T-helper 17 cell (primary cell): ENCODE results near the gene WNT5A. TPM values are rescaled to one million over a fixed set of nuclear protein-coding genes. Genes with fewer than 3 reads are reported as not detected.

Source experiments
- ATAC-seq: fragments of 150-1000 bp; cut with Tn5 transposase; 2 replicates; pipeline ENCODE4 v1.10.0; 2021; ENCODE audit warnings: mild to moderate bottlenecking, moderate library complexity
- DNase-seq, 3 donors: peaks; one replicate each; pipeline versions ENCODE4 v3.0.0 to v3.0.0-alpha.2; 2020 to 2021
- H3K9me3 ChIP-seq: one replicate; pipeline ENCODE4 v1.7.0; 2013; ENCODE audit warnings: low read length, mild to moderate bottlenecking; ENCODE audit not compliant: control insufficient read depth, poor library complexity, severe bottlenecking
- H3K27ac Mint-ChIP-seq: one replicate; pipeline ENCODE4 v1.8.0; 2022; ENCODE audit warnings: mild to moderate bottlenecking, moderate library complexity, mixed read lengths
- H3K27me3 Mint-ChIP-seq: one replicate; pipeline ENCODE4 v1.8.0; 2022; ENCODE audit warnings: mixed read lengths
- H3K36me3 Mint-ChIP-seq: one replicate; pipeline ENCODE4 v1.8.0; 2022; ENCODE audit warnings: low read depth, mixed read lengths
- H3K4me1 Mint-ChIP-seq: one replicate; pipeline ENCODE4 v1.8.0; 2022; ENCODE audit warnings: mild to moderate bottlenecking, mixed read lengths
- H3K4me3 Mint-ChIP-seq: one replicate; pipeline ENCODE4 v1.8.0; 2022; ENCODE audit warnings: mild to moderate bottlenecking, moderate library complexity, mixed read lengths
- total RNA-seq, 4 donors: library from RNA in 2 of 4; stranded (reverse) in 2 of 4; gene quantifications; one replicate each; pipeline ENCODE4 v1.2.3 and lab custom pipeline; 2022 to 2026

The WNT5A gene
- total RNA-seq, 2 donors from 2014 or later = not detected

- Mint-ChIP-seq H3K27me3 (peaks cover 73% of the 10 kb centered on the region), H3K27ac (no peak overlapping the region), H3K36me3 (peaks cover 4% of the 10 kb centered on the region), H3K4me3 (no peak overlapping the region), H3K4me1 (peaks cover 9% of the 10 kb centered on the region)
- no peaks in the 10 kb centered on the region for H3K9me3 ChIP-seq
- no peak for ATAC-seq
- DNase-seq = no peak
Observed at GRCh38 chr3:55482496-55483195, 4.5 kb downstream of the WNT5A start.

- ATAC-seq = no peak
- H3K27ac Mint-ChIP-seq = no peak overlapping the region
- no peaks in the 10 kb centered on the region for H3K9me3 ChIP-seq
Observed at GRCh38 chr3:55481744-55482495, 5.2 kb downstream of the WNT5A start.

GRCh38 chr3:55480911-55481743, 6.0 kb downstream of the WNT5A start:
- Mint-ChIP-seq H3K4me3 (no peak overlapping the region), H3K36me3 (peaks cover 4% of the 10 kb centered on the region)
- no peak for ATAC-seq

More at GRCh38 chr3:55481744-55482495, 5.2 kb downstream of the WNT5A start:
- Mint-ChIP-seq H3K4me3 (no peak overlapping the region), H3K36me3 (peaks cover 4% of the 10 kb centered on the region), H3K4me1 (peaks cover 8% of the 10 kb centered on the region), H3K27me3 (peaks cover 78% of the 10 kb centered on the region)
- no peak for DNase-seq

GRCh38 chr3:55477306-55478303, 9.5 kb downstream of the WNT5A start:
- DNase-seq (no peak), ATAC-seq (no peak)
- Mint-ChIP-seq H3K27ac (no peak overlapping the region), H3K4me3 (no peak overlapping the region), H3K4me1 (no peaks in the 10 kb centered on the region), H3K27me3 (peaks cover 58% of the 10 kb centered on the region), H3K36me3 (no peaks in the 10 kb centered on the region)
- no peaks in the 10 kb centered on the region for H3K9me3 ChIP-seq

More at GRCh38 chr3:55480911-55481743, 6.0 kb downstream of the WNT5A start:
- H3K9me3 ChIP-seq = no peaks in the 10 kb centered on the region
- peaks cover 5% of the 10 kb centered on the region for H3K4me1 Mint-ChIP-seq
- H3K27me3 Mint-ChIP-seq = peaks cover 74% of the 10 kb centered on the region
- DNase-seq = no peak
- H3K27ac Mint-ChIP-seq = no peak overlapping the region

GRCh38 chr3:55476515-55476914, 10.6 kb downstream of the WNT5A start:
- DNase-seq (no peak), ATAC-seq (no peak)
- H3K27me3 Mint-ChIP-seq = peaks cover 53% of the 10 kb centered on the region
- H3K27ac Mint-ChIP-seq = no peak overlapping the region
- H3K4me3 Mint-ChIP-seq = no peak overlapping the region
- no peaks in the 10 kb centered on the region for H3K36me3 Mint-ChIP-seq
- no peaks in the 10 kb centered on the region for H3K9me3 ChIP-seq
- no peaks in the 10 kb centered on the region for H3K4me1 Mint-ChIP-seq

GRCh38 chr3:55474213-55474632, 12.9 kb downstream of the WNT5A start:
- H3K4me3 Mint-ChIP-seq = no peak overlapping the region
- DNase-seq (no peak), ATAC-seq (no peak)
- no peaks in the 10 kb centered on the region for H3K4me1 Mint-ChIP-seq
- no peak overlapping the region for H3K27ac Mint-ChIP-seq
- peaks cover 31% of the 10 kb centered on the region for H3K27me3 Mint-ChIP-seq
- H3K36me3 Mint-ChIP-seq = no peaks in the 10 kb centered on the region
- H3K9me3 ChIP-seq = no peaks in the 10 kb centered on the region

GRCh38 chr3:55473788-55474187, 13.3 kb downstream of the WNT5A start:
- no peaks in the 10 kb centered on the region for H3K4me1 Mint-ChIP-seq
- no peak overlapping the region for H3K27ac Mint-ChIP-seq
- H3K4me3 Mint-ChIP-seq = no peak overlapping the region
- H3K36me3 Mint-ChIP-seq = no peaks in the 10 kb centered on the region
- H3K27me3 Mint-ChIP-seq = peaks cover 31% of the 10 kb centered on the region
- H3K9me3 ChIP-seq = no peaks in the 10 kb centered on the region
- ATAC-seq (no peak), DNase-seq (no peak)

- Mint-ChIP-seq H3K4me3 (no peak overlapping the region), H3K27ac (no peak overlapping the region), H3K4me1 (no peaks in the 10 kb centered on the region), H3K27me3 (peaks cover 15% of the 10 kb centered on the region), H3K36me3 (no peaks in the 10 kb centered on the region)
- ATAC-seq (no peak), DNase-seq (no peak)
- no peaks in the 10 kb centered on the region for H3K9me3 ChIP-seq
Observed at GRCh38 chr3:55471522-55472280, 15.4 kb downstream of the WNT5A start.

GRCh38 chr3:55471084-55471483, 16.0 kb downstream of the WNT5A start:
- no peaks in the 10 kb centered on the region for H3K9me3 ChIP-seq
- no peak for DNase-seq
- Mint-ChIP-seq H3K27ac (no peak overlapping the region), H3K27me3 (peaks cover 11% of the 10 kb centered on the region), H3K4me1 (no peaks in the 10 kb centered on the region), H3K4me3 (no peak overlapping the region), H3K36me3 (no peaks in the 10 kb centered on the region)
- ATAC-seq = no peak

GRCh38 chr3:55469957-55470526, 17.1 kb downstream of the WNT5A start:
- ATAC-seq (no peak), DNase-seq (no peak)
- no peaks in the 10 kb centered on the region for H3K9me3 ChIP-seq
- Mint-ChIP-seq H3K27me3 (peaks cover 9% of the 10 kb centered on the region), H3K4me3 (no peak overlapping the region), H3K36me3 (no peaks in the 10 kb centered on the region), H3K4me1 (no peaks in the 10 kb centered on the region), H3K27ac (no peak overlapping the region)

GRCh38 chr3:55468251-55468650, 18.9 kb downstream of the WNT5A start:
- no peak for ATAC-seq
- no peaks in the 10 kb centered on the region for H3K9me3 ChIP-seq
- no peaks in the 10 kb centered on the region for H3K36me3 Mint-ChIP-seq
- DNase-seq = no peak
- no peaks in the 10 kb centered on the region for H3K4me1 Mint-ChIP-seq
- H3K4me3 Mint-ChIP-seq = no peak overlapping the region
- H3K27ac Mint-ChIP-seq = no peak overlapping the region
- H3K27me3 Mint-ChIP-seq = peaks cover 7% of the 10 kb centered on the region
